Measurements from ENCODE around the gene CNTN5. TPM values are rescaled to one million over a fixed set of nuclear protein-coding genes. Genes with fewer than 3 reads are reported as not detected.

The CNTN5 gene
- total RNA-seq, 1 donor from 2014 or later, result not detected

GRCh38 chr11:99791354-99791753 lies 770.6 kb downstream of the CNTN5 start:
- no peak for TF ChIP-seq CTCF (IDR thresholded peaks at IDR 0.05)
- peaks cover 8% of the 10 kb centered on the region for H3K9me3 Mint-ChIP-seq
- H3K4me1 Mint-ChIP-seq, result no peaks in the 10 kb centered on the region
- no peaks in the 10 kb centered on the region for H3K36me3 Mint-ChIP-seq (ENCODE audit: low read depth)
- no peak overlapping the region for H3K27ac Mint-ChIP-seq
- intact Hi-C loops (cut with micrococcal nuclease), result no loop called here
- H3K4me3 Mint-ChIP-seq, result no peak overlapping the region
- ATAC-seq (ENCODE audit: low read depth) (no peak), DNase-seq (no peak)
- POLR2A ChIA-PET, result no interaction called here
- CTCF ChIA-PET, result no interaction called here
- no peaks in the 10 kb centered on the region for H3K27me3 Mint-ChIP-seq

- intact Hi-C loops (cut with micrococcal nuclease), result no loop called here
- H3K4me3 Mint-ChIP-seq, result no peak overlapping the region
- peaks cover 4% of the 10 kb centered on the region for H3K9me3 Mint-ChIP-seq
- no peaks in the 10 kb centered on the region for H3K27me3 Mint-ChIP-seq
- CTCF ChIA-PET, result no interaction called here
- DNase-seq (no peak), ATAC-seq (ENCODE audit: low read depth) (no peak)
- no peaks in the 10 kb centered on the region for H3K4me1 Mint-ChIP-seq
- no peak overlapping the region for H3K27ac Mint-ChIP-seq
- no peaks in the 10 kb centered on the region for H3K36me3 Mint-ChIP-seq (ENCODE audit: low read depth)
- no peak for TF ChIP-seq CTCF (IDR thresholded peaks at IDR 0.05)
- POLR2A ChIA-PET, result no interaction called here
These were observed 775.2 kb downstream of the CNTN5 start for GRCh38 chr11:99795999-99796398.

GRCh38 chr11:99803501-99803900 lies 782.8 kb downstream of the CNTN5 start:
- no peak for ATAC-seq (ENCODE audit: low read depth)
- DNase-seq, result no peak
- ChIA-PET CTCF (no interaction called here), POLR2A (no interaction called here)
- H3K36me3 Mint-ChIP-seq (ENCODE audit: low read depth), result no peaks in the 10 kb centered on the region
- no peaks in the 10 kb centered on the region for H3K4me1 Mint-ChIP-seq
- no peaks in the 10 kb centered on the region for H3K9me3 Mint-ChIP-seq
- intact Hi-C loops (cut with micrococcal nuclease), result no loop called here
- H3K27me3 Mint-ChIP-seq, result no peaks in the 10 kb centered on the region
- no peak overlapping the region for H3K4me3 Mint-ChIP-seq
- H3K27ac Mint-ChIP-seq, result no peak overlapping the region
- no peak for TF ChIP-seq CTCF (IDR thresholded peaks at IDR 0.05)

- CTCF ChIA-PET, result no interaction called here
- POLR2A ChIA-PET, result no interaction called here
These were observed 791.8 kb downstream of the CNTN5 start for GRCh38 chr11:99812516-99812915.

GRCh38 chr11:99814021-99814420 lies 793.3 kb downstream of the CNTN5 start:
- H3K27me3 Mint-ChIP-seq, result no peaks in the 10 kb centered on the region
- CTCF ChIA-PET, result no interaction called here
- H3K4me1 Mint-ChIP-seq, result no peaks in the 10 kb centered on the region
- DNase-seq (no peak), ATAC-seq (ENCODE audit: low read depth) (no peak)
- TF ChIP-seq CTCF (IDR thresholded peaks at IDR 0.05), result no peak
- no peak overlapping the region for H3K4me3 Mint-ChIP-seq
- POLR2A ChIA-PET, result no interaction called here
- H3K36me3 Mint-ChIP-seq (ENCODE audit: low read depth), result no peaks in the 10 kb centered on the region
- intact Hi-C loops (cut with micrococcal nuclease), result no loop called here
- H3K27ac Mint-ChIP-seq, result no peak overlapping the region
- no peaks in the 10 kb centered on the region for H3K9me3 Mint-ChIP-seq

More at GRCh38 chr11:99812516-99812915, 791.8 kb downstream of the CNTN5 start:
- H3K36me3 Mint-ChIP-seq (ENCODE audit: low read depth), result no peaks in the 10 kb centered on the region
- H3K4me1 Mint-ChIP-seq, result no peaks in the 10 kb centered on the region
- no peaks in the 10 kb centered on the region for H3K9me3 Mint-ChIP-seq
- DNase-seq (no peak), ATAC-seq (ENCODE audit: low read depth) (no peak)
- no peak for TF ChIP-seq CTCF (IDR thresholded peaks at IDR 0.05)
- intact Hi-C loops (cut with micrococcal nuclease), result no loop called here
- H3K4me3 Mint-ChIP-seq, result no peak overlapping the region
- no peak overlapping the region for H3K27ac Mint-ChIP-seq
- no peaks in the 10 kb centered on the region for H3K27me3 Mint-ChIP-seq

Measured in activated B cell treated with CpG ODN at 0.5 μM for 24 hours (primary cell).